ENCODE results near the gene ATG14. TPM values are rescaled to one million over a fixed set of nuclear protein-coding genes. Genes with fewer than 3 reads are reported as not detected.

The ATG14 gene
- total RNA-seq, 1 experiment from 2014 or later = 8.1 TPM

DNA sequence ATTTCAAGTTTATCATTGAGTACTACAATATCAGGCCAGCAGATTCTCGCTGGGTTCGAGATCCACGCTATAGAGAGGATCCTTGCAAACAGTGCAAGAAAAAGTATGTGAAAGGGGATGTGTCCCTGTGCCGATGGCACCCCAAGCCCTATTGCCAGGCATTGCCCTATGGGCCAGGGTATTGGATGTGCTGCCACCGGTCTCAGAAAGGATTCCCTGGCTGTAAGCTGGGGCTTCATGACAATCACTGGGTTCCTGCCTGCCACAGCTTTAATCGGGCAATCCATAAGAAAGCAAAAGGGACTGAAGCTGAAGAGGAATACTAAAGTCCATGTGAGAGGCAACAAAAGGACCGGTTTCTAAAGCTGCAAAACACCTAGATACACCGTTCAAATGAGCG, 59.4 kb downstream of the ATG14 start:
- CTCF ChIA-PET = no interaction called here
- TF ChIP-seq, protein P1, sequence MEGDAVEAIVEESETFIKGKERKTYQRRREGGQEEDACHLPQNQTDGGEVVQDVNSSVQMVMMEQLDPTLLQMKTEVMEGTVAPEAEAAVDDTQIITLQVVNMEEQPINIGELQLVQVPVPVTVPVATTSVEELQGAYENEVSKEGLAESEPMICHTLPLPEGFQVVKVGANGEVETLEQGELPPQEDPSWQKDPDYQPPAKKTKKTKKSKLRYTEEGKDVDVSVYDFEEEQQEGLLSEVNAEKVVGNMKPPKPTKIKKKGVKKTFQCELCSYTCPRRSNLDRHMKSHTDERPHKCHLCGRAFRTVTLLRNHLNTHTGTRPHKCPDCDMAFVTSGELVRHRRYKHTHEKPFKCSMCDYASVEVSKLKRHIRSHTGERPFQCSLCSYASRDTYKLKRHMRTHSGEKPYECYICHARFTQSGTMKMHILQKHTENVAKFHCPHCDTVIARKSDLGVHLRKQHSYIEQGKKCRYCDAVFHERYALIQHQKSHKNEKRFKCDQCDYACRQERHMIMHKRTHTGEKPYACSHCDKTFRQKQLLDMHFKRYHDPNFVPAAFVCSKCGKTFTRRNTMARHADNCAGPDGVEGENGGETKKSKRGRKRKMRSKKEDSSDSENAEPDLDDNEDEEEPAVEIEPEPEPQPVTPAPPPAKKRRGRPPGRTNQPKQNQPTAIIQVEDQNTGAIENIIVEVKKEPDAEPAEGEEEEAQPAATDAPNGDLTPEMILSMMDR (IDR thresholded peaks at IDR 0.05; ENCODE audit: unreplicated experiment) = no peak
- Mint-ChIP-seq H3K4me1 (ENCODE audit: low read depth, unreplicated experiment) (peaks cover 12% of the 10 kb centered on the region), H3K27ac (ENCODE audit: unreplicated experiment) (no peak overlapping the region), H3K36me3 (ENCODE audit: insufficient read depth, unreplicated experiment) (peaks cover 20% of the 10 kb centered on the region), H3K27me3 (ENCODE audit: unreplicated experiment) (no peaks in the 10 kb centered on the region), H3K9me3 (ENCODE audit: low read depth, unreplicated experiment) (no peaks in the 10 kb centered on the region), H3K4me3 (ENCODE audit: low read depth, unreplicated experiment) (no peak overlapping the region)
- DNase-seq = no peak
- no TSS peak for BruUV-seq (replicated peaks)
- intact Hi-C loops (cut with micrococcal nuclease; ENCODE audit: unreplicated experiment) = loop anchor here (5.0 kb wide), 1 partner anchor 50 kb away; no protein-coding TSS in a partner anchor

DNA sequence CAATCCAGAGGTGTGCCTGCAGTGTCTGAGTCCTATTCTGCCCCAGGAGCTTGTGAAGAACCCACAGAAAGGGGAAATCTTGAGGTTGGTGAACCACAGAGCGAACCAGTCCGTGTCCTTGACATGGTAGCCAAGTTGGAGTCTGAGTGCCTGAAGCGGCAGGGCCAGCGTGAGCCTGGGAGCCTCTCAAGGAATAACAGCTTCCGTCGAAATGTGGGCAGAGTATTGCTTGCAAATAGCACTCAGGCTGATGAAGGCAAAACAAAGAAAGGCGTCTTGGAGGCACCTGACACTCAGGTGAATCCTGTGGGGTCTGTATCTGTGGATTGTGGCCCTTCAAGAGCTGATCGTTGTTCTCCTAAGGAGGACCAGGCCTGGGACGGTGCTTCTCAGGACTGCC, 60.5 kb downstream of the ATG14 start:
- DNase-seq = no peak
- peaks cover 18% of the 10 kb centered on the region for H3K4me1 Mint-ChIP-seq (ENCODE audit: low read depth, unreplicated experiment)
- peaks cover 20% of the 10 kb centered on the region for H3K36me3 Mint-ChIP-seq (ENCODE audit: insufficient read depth, unreplicated experiment)
- TF ChIP-seq, protein P1 (IDR thresholded peaks at IDR 0.05; ENCODE audit: unreplicated experiment) = no peak
- no peaks in the 10 kb centered on the region for H3K9me3 Mint-ChIP-seq (ENCODE audit: low read depth, unreplicated experiment)
- H3K27me3 Mint-ChIP-seq (ENCODE audit: unreplicated experiment) = no peaks in the 10 kb centered on the region
- H3K4me3 Mint-ChIP-seq (ENCODE audit: low read depth, unreplicated experiment) = no peak overlapping the region
- intact Hi-C loops (cut with micrococcal nuclease; ENCODE audit: unreplicated experiment) = loop anchor here (5.0 kb wide), 1 partner anchor 49 kb away; no protein-coding TSS in a partner anchor
- CTCF ChIA-PET = no interaction called here
- BruUV-seq (replicated peaks) = no TSS peak
- H3K27ac Mint-ChIP-seq (ENCODE audit: unreplicated experiment) = no peak overlapping the region

DNA sequence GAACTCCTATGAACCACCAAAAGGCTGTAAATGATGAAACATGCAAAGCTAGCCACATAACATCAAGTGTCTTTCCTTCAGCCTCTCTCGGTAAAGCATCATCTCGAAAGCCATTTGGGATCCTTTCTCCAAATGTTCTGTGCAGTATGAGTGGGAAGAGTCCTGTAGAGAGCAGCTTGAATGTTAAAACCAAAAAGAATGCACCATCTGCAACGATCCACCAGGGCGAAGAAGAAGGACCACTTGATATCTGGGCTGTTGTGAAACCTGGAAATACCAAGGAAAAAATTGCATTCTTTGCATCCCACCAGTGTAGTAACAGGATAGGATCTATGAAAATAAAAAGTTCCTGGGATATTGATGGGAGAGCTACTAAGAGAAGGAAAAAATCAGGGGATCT, 61.2 kb downstream of the ATG14 start:
- Mint-ChIP-seq H3K27ac (ENCODE audit: unreplicated experiment) (no peak overlapping the region), H3K36me3 (ENCODE audit: insufficient read depth, unreplicated experiment) (peaks cover 20% of the 10 kb centered on the region), H3K4me1 (ENCODE audit: low read depth, unreplicated experiment) (peaks cover 25% of the 10 kb centered on the region), H3K27me3 (ENCODE audit: unreplicated experiment) (no peaks in the 10 kb centered on the region), H3K9me3 (ENCODE audit: low read depth, unreplicated experiment) (no peaks in the 10 kb centered on the region), H3K4me3 (ENCODE audit: low read depth, unreplicated experiment) (no peak overlapping the region)
- no peak for DNase-seq
- intact Hi-C loops (cut with micrococcal nuclease; ENCODE audit: unreplicated experiment) = loop anchor here (5.0 kb wide), 1 partner anchor 48 kb away; no protein-coding TSS in a partner anchor
- CTCF ChIA-PET = interaction anchor here (0.7 kb wide), 1 partner anchor 1741 kb away, joined by 3 read pairs; no protein-coding TSS in a partner anchor
- TF ChIP-seq, protein P1 (IDR thresholded peaks at IDR 0.05; ENCODE audit: unreplicated experiment) = no peak
- no TSS peak for BruUV-seq (replicated peaks)

DNA sequence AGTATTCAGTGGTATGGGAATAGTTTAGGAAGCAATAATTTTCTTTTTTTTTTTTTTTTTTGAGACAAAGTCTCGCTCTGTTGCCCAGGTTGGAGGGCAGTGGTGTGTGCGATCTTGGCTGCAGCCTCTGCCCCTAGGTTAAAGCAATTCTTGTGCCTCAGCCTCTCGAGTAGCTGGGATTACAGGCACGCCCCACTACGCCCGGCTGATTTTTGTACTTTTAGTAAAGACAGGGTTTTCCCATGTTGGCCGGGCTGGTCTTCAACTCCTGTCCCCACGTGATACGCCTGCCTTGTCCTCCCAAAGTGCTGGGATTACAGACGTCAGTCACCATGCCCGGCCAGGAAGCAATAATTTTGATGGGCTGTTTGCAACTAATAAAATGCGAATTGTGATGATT, 62.1 kb downstream of the ATG14 start:
- no peak for DNase-seq
- Mint-ChIP-seq H3K4me1 (ENCODE audit: low read depth, unreplicated experiment) (peaks cover 34% of the 10 kb centered on the region), H3K27ac (ENCODE audit: unreplicated experiment) (no peak overlapping the region), H3K27me3 (ENCODE audit: unreplicated experiment) (no peaks in the 10 kb centered on the region), H3K36me3 (ENCODE audit: insufficient read depth, unreplicated experiment) (peaks cover 17% of the 10 kb centered on the region), H3K4me3 (ENCODE audit: low read depth, unreplicated experiment) (no peak overlapping the region), H3K9me3 (ENCODE audit: low read depth, unreplicated experiment) (no peaks in the 10 kb centered on the region)
- CTCF ChIA-PET = interaction anchor here (0.7 kb wide), 1 partner anchor 1058 kb away, joined by 6 read pairs; no protein-coding TSS in a partner anchor
- TF ChIP-seq, protein P1 (IDR thresholded peaks at IDR 0.05; ENCODE audit: unreplicated experiment) = no peak
- no TSS peak for BruUV-seq (replicated peaks)
- intact Hi-C loops (cut with micrococcal nuclease; ENCODE audit: unreplicated experiment) = no loop called here
